Keratinocyte (primary cell): ENCODE measurements around the gene ZCCHC7.
"Not testable (repeated sequence)": the region's sequence is repeated elsewhere in the genome, so short reads cannot be mapped to it uniquely, and the experiment has no call there.

Experiments
- CTCF ChIP-seq, 3 experiments: IDR thresholded peaks in 1 of 3; conservative IDR thresholded peaks in 1 of 3; optimal IDR thresholded peaks in 1 of 3; 2 replicates in 2 of 3; 3 replicates in 1 of 3; pipeline versions ENCODE3 to v1.5.1; 2011; ENCODE audit warnings: low read length in 3 of 3, mild to moderate bottlenecking in 3 of 3, moderate library complexity in 2 of 3, control low read depth in 1 of 3, inconsistent platforms in 1 of 3; ENCODE audit not compliant: insufficient read depth in 2 of 3; ENCODE audit errors: extremely low read depth in 1 of 3
- EZH2 ChIP-seq: IDR thresholded peaks from one replicate; pipeline ENCODE4 v1.6.1; 2012; ENCODE audit warnings: inconsistent platforms, mild to moderate bottlenecking, low read length, moderate library complexity

- not testable (repeated sequence) for TF ChIP-seq CTCF (optimal IDR thresholded peaks at IDR 0.05 in 1 of 3, IDR thresholded peaks at IDR 0.05 in 1 of 3, conservative IDR thresholded peaks at IDR 0.05 in 1 of 3; ENCODE audit: extremely low read depth in 1 of 3, insufficient read depth in 2 of 3, low read length in 3 of 3); EZH2
Measured at GRCh38 chr9:37303272-37303671, 182.9 kb downstream of the ZCCHC7 start.
